OCI-LY3 (cell line): ENCODE measurements around the gene ANK3.

ENCODE experiments used
- H2AFZ ChIP-seq: fragments of 200-600, 300-600 bp; shearing (Covaris generic); 2 replicates; pipeline ENCODE4 v1.6.0; 2014; ENCODE audit warnings: antibody characterized with exemption, low read depth, low read length
- H3K27ac ChIP-seq: fragments of 200-600, 300-600 bp; sonication (generic); 2 replicates; pipeline ENCODE4 v1.5.1; 2014; ENCODE audit warnings: mild to moderate bottlenecking, low read length, moderate library complexity, mixed read lengths
- H3K27me3 ChIP-seq: fragments of 200-600, 300-600 bp; sonication (generic); 2 replicates; pipeline ENCODE4 v1.6.1; 2014; ENCODE audit warnings: low read depth, low read length, mixed read lengths
- H3K36me3 ChIP-seq: fragments of 200-600, 300-600 bp; sonication (generic); replicated peaks from 2 replicates; pipeline ENCODE3; 2014; ENCODE audit warnings: low read depth, low read length, mixed read lengths
- H3K4me1 ChIP-seq: fragments of 300-600, 200-600 bp; sonication (generic); 2 replicates; pipeline ENCODE4 v1.6.1; 2014; ENCODE audit warnings: low read length, mixed read lengths
- H3K4me2 ChIP-seq: fragments of 200-600, 300-600 bp; sonication (generic); 2 replicates; pipeline ENCODE4 v1.6.1; 2014; ENCODE audit warnings: low read length, mixed read lengths
- H3K4me3 ChIP-seq: fragments of 300-600, 200-600 bp; sonication (generic); 2 replicates; pipeline ENCODE4 v1.5.1; 2014; ENCODE audit warnings: antibody characterized with exemption, mild to moderate bottlenecking, low read length, moderate library complexity
- H3K79me2 ChIP-seq: fragments of 300-600, 200-600 bp; shearing (Covaris generic); 2 replicates; pipeline ENCODE4 v1.6.1; 2014; ENCODE audit warnings: mild to moderate bottlenecking, low read length, mixed read lengths
- H3K9ac ChIP-seq: fragments of 300-600, 200-600 bp; shearing (Covaris generic); 2 replicates; pipeline ENCODE4 v1.6.0; 2014; ENCODE audit warnings: mild to moderate bottlenecking, low read length, moderate library complexity
- H3K9me3 ChIP-seq: fragments of 200-600, 300-600 bp; shearing (Covaris generic); 2 replicates; pipeline ENCODE4 v1.6.1; 2014; ENCODE audit warnings: low read length, mixed read lengths; ENCODE audit not compliant: insufficient read depth
- H4K20me1 ChIP-seq: fragments of 200-600, 300-600 bp; sonication (generic); 2 replicates; pipeline ENCODE4 v1.6.1; 2016; ENCODE audit warnings: low read length, mixed read lengths; ENCODE audit not compliant: insufficient read depth
- CTCF ChIP-seq: fragments of 200-600, 300-600 bp; sonication (generic); IDR thresholded peaks from 2 replicates; pipeline ENCODE4 v1.5.1; 2014; ENCODE audit warnings: antibody characterized with exemption, low read length, low read depth
- EZH2phosphoT487 ChIP-seq: fragments of 200-600 bp; shearing (Covaris generic); IDR thresholded peaks from 2 replicates; pipeline ENCODE4 v1.6.1; 2018; ENCODE audit warnings: antibody characterized with exemption, mixed run types, low read depth

ANK3 gene

GRCh38 chr10:60375293-60376004 lies 14.2 kb downstream of the ANK3 start:
- Histone ChIP-seq H3K27me3 (no peaks in the 10 kb centered on the region), H2AFZ (no peak overlapping the region), H4K20me1 (no peaks in the 10 kb centered on the region), H3K4me3 (no peak overlapping the region), H3K4me2 (no peak overlapping the region), H3K36me3 (no peaks in the 10 kb centered on the region), H3K79me2 (no peaks in the 10 kb centered on the region), H3K4me1 (peaks cover 15% of the 10 kb centered on the region), H3K9me3 (no peaks in the 10 kb centered on the region), H3K9ac (no peak overlapping the region), H3K27ac (no peak overlapping the region)
- TF ChIP-seq EZH2phosphoT487 (no peak), CTCF (no peak)

GRCh38 chr10:60374836-60375235 lies 14.8 kb downstream of the ANK3 start:
- TF ChIP-seq CTCF (no peak), EZH2phosphoT487 (no peak)

GRCh38 chr10:60372436-60372835 lies 17.2 kb downstream of the ANK3 start:
- H3K36me3 ChIP-seq = no peaks in the 10 kb centered on the region
- no peak overlapping the region for H2AFZ ChIP-seq
- TF ChIP-seq CTCF (no peak), EZH2phosphoT487 (no peak)
- H3K79me2 ChIP-seq = no peaks in the 10 kb centered on the region
- H3K9ac ChIP-seq = no peak overlapping the region
- no peak overlapping the region for H3K27ac ChIP-seq
- no peaks in the 10 kb centered on the region for H4K20me1 ChIP-seq
- H3K4me2 ChIP-seq = no peak overlapping the region
- H3K4me3 ChIP-seq = no peak overlapping the region
- H3K4me1 ChIP-seq = peaks cover 10% of the 10 kb centered on the region
- H3K9me3 ChIP-seq = no peaks in the 10 kb centered on the region
- H3K27me3 ChIP-seq = no peaks in the 10 kb centered on the region

More at GRCh38 chr10:60374836-60375235, 14.8 kb downstream of the ANK3 start:
- Histone ChIP-seq H3K79me2 (no peaks in the 10 kb centered on the region), H2AFZ (no peak overlapping the region), H3K27ac (no peak overlapping the region), H3K9me3 (no peaks in the 10 kb centered on the region), H3K4me1 (peaks cover 15% of the 10 kb centered on the region), H3K4me2 (no peak overlapping the region), H4K20me1 (no peaks in the 10 kb centered on the region), H3K36me3 (no peaks in the 10 kb centered on the region), H3K4me3 (no peak overlapping the region), H3K27me3 (no peaks in the 10 kb centered on the region), H3K9ac (no peak overlapping the region)

- Histone ChIP-seq H3K36me3 (no peaks in the 10 kb centered on the region), H3K4me1 (0 out of 2 replicates have a peak, but pooled peaks cover 2% of the 10 kb centered on the region), H3K9me3 (no peaks in the 10 kb centered on the region), H3K4me2 (no peak overlapping the region), H3K27ac (no peak overlapping the region), H3K79me2 (no peaks in the 10 kb centered on the region), H3K27me3 (no peaks in the 10 kb centered on the region), H3K4me3 (no peak overlapping the region), H4K20me1 (no peaks in the 10 kb centered on the region), H2AFZ (no peak overlapping the region), H3K9ac (no peak overlapping the region)
- TF ChIP-seq EZH2phosphoT487 (no peak), CTCF (no peak)
Measured at GRCh38 chr10:60369547-60369930, 20.1 kb downstream of the ANK3 start.
